B cell (primary cell): ENCODE results near the gene PLPPR2. TPM values are rescaled to one million over a fixed set of nuclear protein-coding genes. Genes with fewer than 3 reads are reported as not detected.

Source experiments
- ATAC-seq: fragments of 200-7000 bp; cut with Tn5 transposase; one replicate; pipeline ENCODE4 v1.10.0; 2021; ENCODE audit warnings: low read depth, mild to moderate bottlenecking, moderate number of reproducible peaks, moderate library complexity
- CTCF ChIA-PET: fragments of 350-600 bp; sonication (Branson Sonifier 250); formaldehyde crosslinking; loops from one replicate; lab custom pipeline; 2021; ENCODE audit warnings: antibody characterized with exemption, inconsistent platforms; lab: Charles Lee
- POLR2A ChIA-PET: fragments of 350-600 bp; sonication (Branson Sonifier 250); formaldehyde crosslinking; loops from one replicate; lab custom pipeline; 2021; ENCODE audit warnings: antibody characterized with exemption; lab: Charles Lee
- DNase-seq: peaks from one replicate; pipeline ENCODE4 v3.0.0; 2013
- H2AFZ ChIP-seq: 2 replicates; pipeline ENCODE4 v1.6.1; 2012; ENCODE audit warnings: mild to moderate bottlenecking, low read depth, low read length; ENCODE audit not compliant: insufficient read depth, poor library complexity, severe bottlenecking
- H3K27ac ChIP-seq, 2 donors: 1 replicate in 1 of 2; 2 replicates in 1 of 2; pipeline ENCODE4 v1.5.1; 2012 to 2013; ENCODE audit warnings: low read length in 2 of 2, mild to moderate bottlenecking in 2 of 2, moderate library complexity in 1 of 2
- H3K27me3 ChIP-seq, 4 experiments: fragments of 200-600 bp in 1 of 4; sonication (generic) in 1 of 4; replicated peaks in 1 of 4; 1 replicate in 2 of 4; 2 replicates in 2 of 4; pipeline versions ENCODE4 v1.6.1 to v1.7.0; 2013 to 2016; ENCODE audit warnings: low read length in 3 of 4, mild to moderate bottlenecking in 2 of 4, mixed read lengths in 1 of 4, moderate library complexity in 1 of 4; ENCODE audit not compliant: insufficient read depth in 4 of 4, control insufficient read depth in 3 of 4; ENCODE audit errors: control extremely low read depth in 1 of 4
- H3K36me3 ChIP-seq, 2 experiments: replicated peaks in 1 of 2; 1 replicate in 1 of 2; 2 replicates in 1 of 2; pipeline versions ENCODE4 v1.6.1 to v1.7.1; 2013; ENCODE audit warnings: low read length in 1 of 2; ENCODE audit not compliant: insufficient read depth in 2 of 2, control insufficient read depth in 1 of 2; ENCODE audit errors: control extremely low read depth in 1 of 2, extremely low read depth in 1 of 2
- H3K4me1 ChIP-seq, 2 donors: fragments of 200-600 bp in 1 of 2; sonication (generic) in 1 of 2; 1 replicate in 1 of 2; 2 replicates in 1 of 2; pipeline versions ENCODE4 v1.5.1 to v1.6.1; 2013 to 2017; ENCODE audit warnings: low read length in 2 of 2; ENCODE audit not compliant: control insufficient read depth in 2 of 2, insufficient read depth in 2 of 2
- H3K4me2 ChIP-seq: replicated peaks from 2 replicates; pipeline ENCODE3; 2012; ENCODE audit warnings: mild to moderate bottlenecking, low read depth, low read length; ENCODE audit not compliant: poor library complexity, severe bottlenecking
- H3K4me3 ChIP-seq, 5 experiments: fragments of 200-600 bp in 1 of 5; sonication (generic) in 1 of 5; 1 replicate in 3 of 5; 2 replicates in 2 of 5; pipeline versions ENCODE4 v1.5.1 to v1.7.0; 2011 to 2016; ENCODE audit warnings: low read length in 4 of 5, mild to moderate bottlenecking in 4 of 5, low read depth in 2 of 5, control low read depth in 1 of 5, moderate library complexity in 1 of 5; ENCODE audit not compliant: insufficient read depth in 1 of 5; ENCODE audit errors: control extremely low read depth in 1 of 5, extremely low read depth in 1 of 5
- H3K79me2 ChIP-seq: fragments of 200-600 bp; sonication (generic); one replicate; pipeline ENCODE4 v1.6.0; 2016; ENCODE audit warnings: low read length; ENCODE audit not compliant: control insufficient read depth, insufficient read depth
- H3K9ac ChIP-seq: fragments of 200-600 bp; sonication (generic); 2 replicates; pipeline ENCODE4 v1.6.1; 2017; ENCODE audit warnings: mild to moderate bottlenecking, low read length, moderate library complexity
- H3K9me3 ChIP-seq, 3 donors: one replicate each; pipeline versions ENCODE4 v1.6.1 to v1.7.1; 2013; ENCODE audit warnings: low read length in 2 of 3; ENCODE audit not compliant: control insufficient read depth in 2 of 3, insufficient read depth in 1 of 3; ENCODE audit errors: control extremely low read depth in 1 of 3
- H4K20me1 ChIP-seq: 2 replicates; pipeline ENCODE4 v1.6.0; 2012; ENCODE audit warnings: mild to moderate bottlenecking, low read length; ENCODE audit not compliant: insufficient read depth, control insufficient read depth, poor library complexity, severe bottlenecking
- H3K27ac Mint-ChIP-seq: one replicate; pipeline ENCODE4 v1.8.0; 2021; ENCODE audit warnings: mixed read lengths
- H3K27me3 Mint-ChIP-seq: one replicate; pipeline ENCODE4 v1.8.0; 2021; ENCODE audit warnings: mixed read lengths
- H3K4me1 Mint-ChIP-seq: one replicate; pipeline ENCODE4 v1.8.0; 2021; ENCODE audit warnings: mixed read lengths
- H3K4me3 Mint-ChIP-seq: one replicate; pipeline ENCODE4 v1.8.0; 2021; ENCODE audit warnings: mixed read lengths
- H3K9me3 Mint-ChIP-seq: one replicate; pipeline ENCODE4 v1.8.0; 2022; ENCODE audit warnings: mixed read lengths; ENCODE audit not compliant: insufficient read depth
- EZH2 ChIP-seq: IDR thresholded peaks from 2 replicates; pipeline ENCODE4 v1.6.1; 2012; ENCODE audit warnings: borderline replicate concordance, low read depth, mild to moderate bottlenecking, moderate library complexity, low read length; ENCODE audit not compliant: insufficient read depth, poor library complexity, severe bottlenecking
- WGBS: methylation state at CpG from one replicate; pipeline ENCODE4 v1.1.5; 2013; ENCODE audit warnings: missing lambda C conversion rate; ENCODE audit not compliant: insufficient coverage; 5-methylcytosine and 5-hydroxymethylcytosine counted together
- intact Hi-C: fragments of 100-400 bp; cut with micrococcal nuclease; formaldehyde crosslinking; loops from one replicate; pipeline ENCODE4 v1.10.0; 2022
- polyA plus RNA-seq: library from polyadenylated mRNA; depleted of rRNA; stranded (reverse); fragments of >200 nt; gene quantifications from 2 replicates; pipeline ENCODE4 v1.2.3, GENCODE V29; 2012
- total RNA-seq, 2 donors: library from RNA; stranded (reverse); fragments of 120-200 nt in 1 of 2; gene quantifications; 1 replicate in 1 of 2; 2 replicates in 1 of 2; pipeline versions ENCODE4 v1.2.3 to v1.2.4, GENCODE V29; 2013 to 2022
- TF ChIP-seq, protein P1 (sequence below): fragments of 200-600 bp; IDR thresholded peaks from one replicate; pipeline ENCODE4 v1.8.0; 2022; ENCODE audit warnings: antibody characterized with exemption, mild to moderate bottlenecking

PLPPR2 gene
- total and polyA plus RNA-seq, 2 donors (not counting 1 experiment from before 2014, with no cell fraction given): 3.8 to 11.1 TPM

DNA sequence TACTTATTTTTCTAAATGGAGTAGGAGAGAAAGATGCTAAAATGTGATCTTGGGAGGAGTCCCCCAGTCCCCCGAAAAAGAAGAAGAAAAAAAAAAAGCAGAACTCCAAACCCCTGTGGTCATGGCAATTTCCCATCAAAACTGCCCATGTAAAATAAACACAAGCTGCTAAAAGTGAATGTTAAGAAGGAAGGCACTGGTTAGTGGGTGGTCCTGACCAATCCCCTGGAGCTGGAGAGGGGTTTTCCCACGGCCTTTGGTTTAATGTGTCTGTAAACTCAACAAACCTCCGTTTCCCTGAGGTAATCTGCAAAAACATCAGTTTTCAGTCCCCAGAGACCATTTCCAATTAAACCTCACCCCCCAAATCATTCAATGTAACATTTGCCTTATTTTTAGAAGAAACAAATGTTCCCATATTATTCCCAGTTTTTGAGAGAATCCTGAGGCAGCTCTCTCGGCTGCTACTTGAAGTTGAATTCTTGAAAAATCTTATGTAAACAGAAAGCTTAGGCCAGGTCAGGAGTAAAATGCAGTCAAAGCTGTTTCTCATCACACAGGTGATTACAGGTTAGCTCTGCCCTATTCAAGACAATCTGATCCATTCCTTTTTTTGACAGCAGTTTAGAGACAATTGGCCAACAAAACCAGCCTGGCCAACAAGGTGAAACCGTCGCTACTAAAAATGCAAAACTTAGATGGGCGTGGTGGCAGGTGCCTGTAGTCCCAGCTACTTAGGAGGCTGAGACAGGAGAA is 32.8 kb upstream of the PLPPR2 start:
- intact Hi-C loops: no loop called here
- Histone ChIP-seq H3K9ac (no peak overlapping the region), H3K4me1 (peaks cover 31 to 47% of the 10 kb centered on the region in 2 donors), H3K36me3 (peaks cover 0 to 1% of the 10 kb centered on the region in 2 experiments), H3K4me2 (peak overlapping the region; percentile 1), H3K9me3 (peaks cover 0 to 5% (median 0%) of the 10 kb centered on the region in 3 donors), H3K27me3 (peaks cover 0 to 5% (median 0%) of the 10 kb centered on the region in 4 experiments), H3K27ac (no peak overlapping the region), H3K4me3 (no peak overlapping the region), H4K20me1 (no peaks in the 10 kb centered on the region), H3K79me2 (no peaks in the 10 kb centered on the region), H2AFZ (no peak overlapping the region)
- Mint-ChIP-seq H3K27me3 (no peaks in the 10 kb centered on the region), H3K4me3 (no peak overlapping the region), H3K9me3 (no peaks in the 10 kb centered on the region), H3K4me1 (peaks cover 43% of the 10 kb centered on the region), H3K27ac (no peak overlapping the region)
- ChIA-PET CTCF (interaction anchor here (0.6 to 2.1 kb wide), 7 partner anchors 10 to 130 kb away, joined by 3 to 6 read pairs (median 4); no protein-coding TSS in a partner anchor), POLR2A (no interaction called here)
- ATAC-seq (no peak), DNase-seq (no peak)
- TF ChIP-seq, protein P1, sequence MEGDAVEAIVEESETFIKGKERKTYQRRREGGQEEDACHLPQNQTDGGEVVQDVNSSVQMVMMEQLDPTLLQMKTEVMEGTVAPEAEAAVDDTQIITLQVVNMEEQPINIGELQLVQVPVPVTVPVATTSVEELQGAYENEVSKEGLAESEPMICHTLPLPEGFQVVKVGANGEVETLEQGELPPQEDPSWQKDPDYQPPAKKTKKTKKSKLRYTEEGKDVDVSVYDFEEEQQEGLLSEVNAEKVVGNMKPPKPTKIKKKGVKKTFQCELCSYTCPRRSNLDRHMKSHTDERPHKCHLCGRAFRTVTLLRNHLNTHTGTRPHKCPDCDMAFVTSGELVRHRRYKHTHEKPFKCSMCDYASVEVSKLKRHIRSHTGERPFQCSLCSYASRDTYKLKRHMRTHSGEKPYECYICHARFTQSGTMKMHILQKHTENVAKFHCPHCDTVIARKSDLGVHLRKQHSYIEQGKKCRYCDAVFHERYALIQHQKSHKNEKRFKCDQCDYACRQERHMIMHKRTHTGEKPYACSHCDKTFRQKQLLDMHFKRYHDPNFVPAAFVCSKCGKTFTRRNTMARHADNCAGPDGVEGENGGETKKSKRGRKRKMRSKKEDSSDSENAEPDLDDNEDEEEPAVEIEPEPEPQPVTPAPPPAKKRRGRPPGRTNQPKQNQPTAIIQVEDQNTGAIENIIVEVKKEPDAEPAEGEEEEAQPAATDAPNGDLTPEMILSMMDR: no peak
- TF ChIP-seq EZH2: no peak
- WGBS: 39% methylated on average over 4 of the region's 7 CpGs

DNA sequence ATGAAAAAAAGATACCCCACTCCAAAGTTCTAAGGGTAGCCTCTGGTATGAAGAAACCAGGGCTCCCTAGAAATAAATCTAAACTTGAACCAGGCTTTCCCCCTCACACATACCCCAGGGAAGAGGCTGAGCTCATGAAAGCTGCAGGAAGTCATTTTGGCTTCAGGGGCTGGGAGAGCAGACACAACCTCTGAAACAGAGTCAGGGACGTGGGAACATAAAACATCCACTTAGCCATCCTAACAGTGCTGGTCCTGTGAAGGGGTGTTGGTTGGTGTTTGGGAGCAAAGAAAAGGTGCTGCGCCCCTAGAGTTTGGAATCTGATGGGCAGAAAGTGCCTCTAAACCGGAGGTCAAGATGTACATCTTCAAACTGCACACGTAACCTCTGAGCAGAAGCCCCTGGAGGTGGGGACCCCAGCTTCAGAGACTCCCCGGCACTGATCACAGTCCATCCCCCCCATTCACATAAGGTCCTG is 31.6 kb upstream of the PLPPR2 start:
- Mint-ChIP-seq H3K27ac (no peak overlapping the region), H3K4me1 (peaks cover 40% of the 10 kb centered on the region), H3K9me3 (no peaks in the 10 kb centered on the region), H3K4me3 (peak overlapping the region; percentile 75), H3K27me3 (no peaks in the 10 kb centered on the region)
- no peak for DNase-seq
- Histone ChIP-seq H3K27me3 (peaks cover 0 to 5% (median 0%) of the 10 kb centered on the region in 4 experiments), H3K4me2 (peak overlapping the region; percentile 72), H3K4me1 (peaks cover 31 to 43% of the 10 kb centered on the region in 2 donors), H3K27ac (peak overlapping the region in 1 of 2 donors; percentile 61), H3K36me3 (peaks cover 0 to 1% of the 10 kb centered on the region in 2 experiments), H3K9ac (no peak overlapping the region), H3K9me3 (peaks cover 0 to 5% (median 0%) of the 10 kb centered on the region in 3 donors), H2AFZ (peak overlapping the region; percentile 56), H3K79me2 (no peaks in the 10 kb centered on the region), H4K20me1 (no peaks in the 10 kb centered on the region), H3K4me3 (peak overlapping the region in 1 of 5 experiments; percentile 21)
- intact Hi-C loops: no loop called here
- POLR2A ChIA-PET: interaction anchor here (0.6 kb wide), 1 partner anchor 51 kb away, joined by 3 read pairs; the partner anchor contains the start of gene SWSAP1
- no peak for ATAC-seq
- TF ChIP-seq, protein P1: no peak
- no peak for TF ChIP-seq EZH2
- CTCF ChIA-PET: interaction anchor here (1.0 to 2.1 kb wide), 5 partner anchors 8 to 60 kb away, joined by 3 to 10 read pairs (median 4); no protein-coding TSS in a partner anchor
- 43% methylated on average over 5 of the region's 5 CpGs for WGBS
